Calu3 (cell line): Measurements from ENCODE around the gene MAD2L2. TPM values are rescaled to one million over a fixed set of nuclear protein-coding genes. Genes with fewer than 3 reads are reported as not detected.

ENCODE experiments used
- BruUV-seq: library from RNA; stranded (reverse); fragments of 400-500 nt; replicated peaks from 2 replicates; lab custom pipeline; 2021; lab: Mats Ljungman, UMichigan
- CTCF ChIA-PET: fragments of 300-600 bp; sonication (Branson Sonifier 250); formaldehyde crosslinking; loops from one replicate; lab custom pipeline; 2022; ENCODE audit warnings: antibody characterized with exemption; lab: Charles Lee
- DNase-seq: peaks from one replicate; pipeline ENCODE4 v3.0.0; 2022
- H3K27ac Mint-ChIP-seq: one replicate; pipeline ENCODE4 v1.8.0; 2022; ENCODE audit warnings: mixed read lengths; ENCODE audit not compliant: unreplicated experiment
- H3K27me3 Mint-ChIP-seq: one replicate; pipeline ENCODE4 v1.8.0; 2022; ENCODE audit warnings: mixed read lengths; ENCODE audit not compliant: unreplicated experiment
- H3K36me3 Mint-ChIP-seq: one replicate; pipeline ENCODE4 v1.8.0; 2022; ENCODE audit warnings: mild to moderate bottlenecking, moderate library complexity, mixed read lengths; ENCODE audit not compliant: insufficient read depth, unreplicated experiment
- H3K4me1 Mint-ChIP-seq: one replicate; pipeline ENCODE4 v1.8.0; 2022; ENCODE audit warnings: mild to moderate bottlenecking, low read depth, mixed read lengths; ENCODE audit not compliant: unreplicated experiment
- H3K4me3 Mint-ChIP-seq: one replicate; pipeline ENCODE4 v1.8.0; 2022; ENCODE audit warnings: mild to moderate bottlenecking, low read depth, moderate library complexity, mixed read lengths; ENCODE audit not compliant: unreplicated experiment
- H3K9me3 Mint-ChIP-seq: one replicate; pipeline ENCODE4 v1.8.0; 2022; ENCODE audit warnings: low read depth, mixed read lengths; ENCODE audit not compliant: unreplicated experiment
- CTCF ChIP-seq: fragments of 200-600 bp; IDR thresholded peaks from one replicate; pipeline ENCODE4 v1.8.0; 2022; ENCODE audit warnings: antibody characterized with exemption; ENCODE audit not compliant: unreplicated experiment
- intact Hi-C: fragments of 100-400 bp; cut with micrococcal nuclease; formaldehyde crosslinking; loops from one replicate; pipeline ENCODE4 v1.10.0; 2022; ENCODE audit not compliant: unreplicated experiment
- total RNA-seq: library from RNA; stranded (reverse); gene quantifications from 2 replicates; pipeline ENCODE4 v1.2.3, GENCODE V29; 2022

The MAD2L2 gene
- total RNA-seq, 1 experiment from 2014 or later, result 19.2 TPM

GRCh38 chr1:11650331-11650991 lies 30.5 kb downstream of the MAD2L2 start:
- BruUV-seq, result no TSS peak
- Mint-ChIP-seq H3K4me1 (peaks cover 9% of the 10 kb centered on the region), H3K36me3 (peaks cover 8% of the 10 kb centered on the region), H3K27me3 (peaks cover 28% of the 10 kb centered on the region), H3K27ac (no peak overlapping the region), H3K9me3 (no peaks in the 10 kb centered on the region), H3K4me3 (peak overlapping the region; percentile 63)
- peak; percentile 79 for DNase-seq
- CTCF ChIA-PET, result interaction anchor here (0.6 to 2.1 kb wide), 6 partner anchors 13 to 257 kb away, joined by 3 to 18 read pairs (median 4); partner anchors contain the start of gene FBXO6
- intact Hi-C loops, result loop anchor here (5.0 kb wide), 1 partner anchor 67 kb away; no protein-coding TSS in a partner anchor
- TF ChIP-seq CTCF, result peak; percentile 63

- intact Hi-C loops, result loop anchor here (5.0 kb wide), 1 partner anchor 68 kb away; no protein-coding TSS in a partner anchor
These were observed 31.2 kb downstream of the MAD2L2 start for GRCh38 chr1:11649624-11650330.

GRCh38 chr1:11649237-11649623 lies 31.7 kb downstream of the MAD2L2 start:
- TF ChIP-seq CTCF, result no peak
- Mint-ChIP-seq H3K27ac (no peak overlapping the region), H3K27me3 (peaks cover 30% of the 10 kb centered on the region), H3K9me3 (no peaks in the 10 kb centered on the region), H3K4me3 (no peak overlapping the region), H3K4me1 (peaks cover 9% of the 10 kb centered on the region), H3K36me3 (peaks cover 8% of the 10 kb centered on the region)
- no TSS peak for BruUV-seq
- CTCF ChIA-PET, result interaction anchor here (0.7 to 2.1 kb wide), 3 partner anchors 15 to 1228 kb away, joined by 7 to 18 read pairs (median 7); partner anchors contain the start of gene FBXO6
- no peak for DNase-seq
- intact Hi-C loops, result no loop called here

More at GRCh38 chr1:11649624-11650330, 31.2 kb downstream of the MAD2L2 start:
- H3K36me3 Mint-ChIP-seq, result peaks cover 8% of the 10 kb centered on the region
- H3K27me3 Mint-ChIP-seq, result peaks cover 28% of the 10 kb centered on the region
- H3K27ac Mint-ChIP-seq, result no peak overlapping the region
- H3K4me3 Mint-ChIP-seq, result peak overlapping the region; percentile 63
- CTCF ChIA-PET, result interaction anchor here (0.6 to 2.1 kb wide), 7 partner anchors 13 to 1228 kb away, joined by 3 to 18 read pairs (median 5); partner anchors contain the start of gene FBXO6
- peaks cover 9% of the 10 kb centered on the region for H3K4me1 Mint-ChIP-seq
- no peak for TF ChIP-seq CTCF
- no peaks in the 10 kb centered on the region for H3K9me3 Mint-ChIP-seq
- no TSS peak for BruUV-seq
- DNase-seq, result no peak

GRCh38 chr1:11648732-11649158 lies 32.2 kb downstream of the MAD2L2 start:
- H3K27me3 Mint-ChIP-seq, result peaks cover 35% of the 10 kb centered on the region
- CTCF ChIA-PET, result interaction anchor here (0.7 to 2.1 kb wide), 2 partner anchors 15 to 1227 kb away, joined by 7 read pairs; partner anchors contain the start of gene FBXO6

More at GRCh38 chr1:11648732-11649158, 32.2 kb downstream of the MAD2L2 start:
- peaks cover 9% of the 10 kb centered on the region for H3K4me1 Mint-ChIP-seq
- H3K9me3 Mint-ChIP-seq, result no peaks in the 10 kb centered on the region
- intact Hi-C loops, result no loop called here
- no peak for TF ChIP-seq CTCF
- no peak overlapping the region for H3K4me3 Mint-ChIP-seq
- BruUV-seq, result no TSS peak
- peak; percentile 19 for DNase-seq
- H3K36me3 Mint-ChIP-seq, result peaks cover 8% of the 10 kb centered on the region
- no peak overlapping the region for H3K27ac Mint-ChIP-seq
